Activated CD8-positive, alpha-beta memory T cell treated with anti-CD3 and anti-CD28 coated beads, Interleukin-2, amount 50 U/mL, for 24 hours (primary cell): ENCODE measurements around the gene DNAH14.
"Not testable (repeated sequence)": the region's sequence is repeated elsewhere in the genome, so short reads cannot be mapped to it uniquely, and the experiment has no call there.

Source experiments
- DNase-seq: peaks from one replicate; pipeline ENCODE4 v3.0.0-alpha.2; 2020; ENCODE audit errors: extremely low read depth

The DNAH14 gene

DNA sequence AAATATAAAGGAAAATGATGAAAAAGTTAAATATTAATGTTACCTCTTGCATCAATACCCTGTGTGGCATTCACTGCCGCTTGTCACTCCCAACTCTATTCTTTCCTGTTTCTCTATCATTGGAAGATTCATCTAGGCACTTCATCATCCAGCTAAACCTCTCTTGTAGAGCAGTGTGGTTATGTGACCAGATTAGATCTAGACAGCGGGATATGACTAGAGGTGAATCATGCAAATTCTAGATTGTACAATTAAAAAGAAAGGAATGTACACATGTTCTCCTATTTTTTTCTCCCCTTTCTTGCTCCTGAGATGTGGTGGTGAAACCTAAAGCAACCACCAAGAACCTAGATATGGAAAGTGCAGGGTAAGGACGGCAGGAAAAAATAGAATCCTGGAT is 324.3 kb downstream of the DNAH14 start:
- no peak for DNase-seq

DNA sequence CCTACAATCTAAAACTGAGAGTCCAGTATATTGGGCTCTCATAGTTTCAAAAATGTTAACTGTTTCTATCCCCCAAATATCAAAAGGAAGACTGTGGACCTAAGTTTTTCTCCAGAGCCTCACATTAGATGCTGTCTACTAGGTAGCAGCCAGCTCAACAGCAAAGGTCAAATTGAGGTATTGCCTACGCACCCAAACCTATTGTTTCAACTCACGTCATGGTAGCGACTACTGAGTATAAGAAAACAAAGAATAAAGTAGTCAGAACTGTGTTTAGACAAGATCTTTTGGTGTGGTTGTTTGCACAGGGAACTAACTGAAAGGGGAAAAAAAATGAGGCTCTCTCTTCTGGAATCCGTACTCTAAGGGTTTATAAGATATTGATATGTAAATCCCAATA is 325.2 kb downstream of the DNAH14 start:
- DNase-seq, result no peak

DNA sequence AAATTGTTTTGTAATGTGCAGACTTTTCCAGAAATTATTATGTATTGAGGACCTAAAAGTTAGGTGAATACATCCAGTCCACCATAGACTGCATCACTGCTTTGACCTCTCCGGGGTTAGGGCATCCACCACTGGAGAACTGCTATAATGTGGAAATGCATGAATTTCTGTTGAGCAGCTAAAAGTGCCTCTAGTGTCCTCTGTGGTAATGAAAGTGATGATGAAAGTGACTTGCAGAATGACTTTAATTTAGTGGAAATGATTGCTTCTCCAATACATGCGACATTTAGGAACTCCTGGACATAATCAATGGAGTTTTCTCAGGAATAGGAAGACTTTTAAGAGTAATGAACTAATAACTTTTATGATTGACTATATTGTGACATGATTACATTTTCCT is 327.6 kb downstream of the DNAH14 start:
- DNase-seq, result no peak

DNA sequence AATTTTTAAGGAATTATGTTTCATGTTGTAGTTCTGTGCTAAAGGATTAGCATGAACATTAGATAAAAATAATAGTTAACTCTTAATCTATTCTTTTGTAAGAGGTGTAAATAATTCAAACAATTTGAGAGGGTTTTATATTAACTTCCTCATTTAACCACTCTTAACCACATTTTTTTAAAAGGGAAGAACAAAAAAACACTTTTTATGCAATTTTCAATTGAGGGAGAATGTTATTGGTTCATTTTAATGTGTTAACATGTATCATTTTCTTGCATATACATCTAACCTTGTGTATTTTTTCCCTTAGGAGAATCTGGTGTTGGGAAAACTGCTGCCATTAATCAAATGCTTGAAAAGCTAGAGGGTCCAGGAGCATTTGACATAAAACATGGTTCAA is 329.3 kb downstream of the DNAH14 start:
- no peak for DNase-seq

DNA sequence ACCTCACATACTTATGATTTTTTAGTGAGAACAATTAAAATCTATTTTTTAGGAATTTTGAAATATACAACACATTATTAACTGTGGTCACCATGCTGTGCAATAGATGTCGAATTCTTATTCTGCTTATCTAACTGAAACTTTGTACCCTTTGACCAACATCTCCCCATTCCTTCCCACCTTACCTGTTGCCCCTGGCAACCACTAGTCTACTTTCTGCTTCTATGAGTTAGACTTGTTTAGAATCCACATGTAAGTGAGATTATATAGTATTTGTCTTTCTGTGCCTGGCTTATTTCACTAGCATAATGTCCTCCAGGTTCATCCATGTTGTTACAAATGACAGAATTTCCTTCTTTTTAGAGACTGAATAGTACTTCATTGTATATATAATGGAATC is 330.1 kb downstream of the DNAH14 start:
- no peak for DNase-seq

DNA sequence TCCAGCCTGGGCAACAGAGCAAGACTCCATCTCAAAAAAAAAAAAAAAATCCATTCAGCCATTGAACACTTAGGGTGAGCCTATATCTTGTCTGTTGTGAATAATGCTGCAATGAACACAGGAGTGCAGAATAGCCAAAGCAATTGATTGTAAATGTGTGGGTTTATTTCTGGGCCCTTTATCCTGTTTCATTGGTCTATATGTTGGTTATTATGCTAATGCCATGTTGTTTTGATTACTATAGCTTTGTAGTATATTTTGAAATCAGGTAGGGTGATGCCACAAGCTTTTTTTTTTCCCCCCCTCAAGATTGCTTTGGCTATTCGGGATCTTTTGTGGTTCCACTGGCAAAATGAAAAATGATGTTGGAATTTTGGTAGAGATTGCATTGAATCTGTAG is 330.8 kb downstream of the DNAH14 start:
- no peak for DNase-seq

DNA sequence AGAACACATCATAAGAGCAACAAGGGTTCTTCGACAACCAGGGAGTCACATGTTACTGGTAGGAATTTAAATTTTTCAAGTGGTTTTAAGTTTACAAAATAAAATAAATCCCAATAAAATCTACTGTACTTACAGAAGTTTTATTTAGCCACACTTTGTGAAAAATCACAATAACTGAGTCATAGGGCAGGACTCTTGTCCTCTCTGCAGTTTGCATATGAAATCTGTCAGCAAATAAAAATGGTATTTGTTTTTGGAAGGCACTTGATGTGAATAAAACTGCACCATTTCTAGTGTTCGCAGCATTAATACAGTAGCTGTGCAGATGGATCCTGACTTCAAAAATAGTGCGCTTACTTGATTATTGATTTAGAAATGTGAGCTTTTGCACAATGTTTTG is 348.0 kb downstream of the DNAH14 start:
- no peak for DNase-seq

DNA sequence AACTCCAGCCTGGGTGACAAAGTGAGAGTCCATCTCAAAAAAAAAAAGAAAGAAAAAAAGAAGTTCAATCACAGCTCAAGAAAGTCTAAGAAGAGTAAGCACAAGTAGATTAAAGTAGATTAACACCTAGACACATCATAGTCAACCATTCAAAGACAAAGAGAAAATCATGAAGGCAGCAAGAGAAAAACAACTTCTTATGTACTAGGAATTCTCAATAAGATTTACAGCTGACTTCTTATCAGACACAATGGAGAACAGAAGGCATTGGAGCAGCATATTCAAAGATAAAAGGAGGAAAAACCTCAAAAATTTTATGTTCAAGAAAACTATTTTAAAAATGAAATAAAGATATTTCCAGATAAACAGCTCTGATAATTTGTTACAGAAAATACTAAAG is 351.1 kb downstream of the DNAH14 start:
- DNase-seq, result no peak

DNA sequence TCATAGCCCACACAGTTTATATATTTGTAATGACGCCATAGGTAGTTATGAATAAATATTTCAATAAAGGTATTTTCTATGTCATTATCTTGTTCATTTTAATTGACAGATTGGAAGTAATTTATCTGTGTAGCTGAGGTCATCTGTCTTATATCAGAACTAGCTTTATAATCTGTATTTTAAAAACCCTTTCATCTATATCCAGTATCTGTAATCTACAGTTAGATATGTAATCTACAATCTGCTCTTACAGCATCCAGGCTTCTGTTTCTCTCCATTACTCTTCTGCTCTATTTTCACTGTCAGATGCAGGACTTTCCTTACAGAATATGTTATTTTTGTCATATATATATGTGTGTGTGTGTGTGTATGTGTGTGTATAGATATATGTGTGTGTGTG is 360.8 kb downstream of the DNAH14 start:
- DNase-seq, result no peak

DNA sequence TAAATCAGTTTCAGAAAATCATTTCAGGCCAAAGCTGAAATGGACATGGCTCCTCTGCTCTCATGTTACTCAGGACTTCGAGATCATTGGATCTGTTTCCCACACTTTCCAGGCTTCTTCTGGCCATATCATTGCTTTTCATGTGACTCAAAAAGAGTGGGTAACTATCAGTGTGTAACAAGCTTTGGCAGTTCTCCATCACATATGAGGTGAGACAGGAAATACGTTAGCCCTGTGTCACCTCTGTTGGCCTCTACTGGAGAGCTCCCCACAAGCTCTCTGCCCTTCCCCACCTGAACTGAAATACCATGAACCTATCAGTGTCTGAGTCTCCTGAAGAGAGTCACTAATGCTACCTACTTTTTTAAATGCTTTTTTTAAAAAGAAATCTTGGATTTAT is 370.1 kb downstream of the DNAH14 start:
- DNase-seq, result no peak

DNA sequence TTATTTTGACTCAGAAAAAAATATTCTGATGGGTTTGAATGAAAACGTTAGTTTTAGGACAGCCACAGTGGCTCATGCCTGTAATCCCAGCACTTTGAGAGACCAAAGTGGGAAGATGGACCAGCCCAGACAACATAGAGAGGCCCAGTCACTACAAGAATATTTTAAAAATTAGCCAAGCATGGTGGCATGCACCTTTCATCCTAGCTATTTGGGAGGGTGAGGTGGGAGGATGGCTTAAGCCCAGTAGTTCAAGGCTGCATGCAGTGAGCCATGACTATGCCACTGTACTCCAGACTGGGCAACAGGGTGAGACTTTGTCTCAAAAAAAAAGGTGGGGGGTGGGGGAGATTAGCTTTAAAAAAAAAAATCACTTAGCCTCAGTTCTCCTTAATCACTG is 370.9 kb downstream of the DNAH14 start:
- DNase-seq, result no peak

DNA sequence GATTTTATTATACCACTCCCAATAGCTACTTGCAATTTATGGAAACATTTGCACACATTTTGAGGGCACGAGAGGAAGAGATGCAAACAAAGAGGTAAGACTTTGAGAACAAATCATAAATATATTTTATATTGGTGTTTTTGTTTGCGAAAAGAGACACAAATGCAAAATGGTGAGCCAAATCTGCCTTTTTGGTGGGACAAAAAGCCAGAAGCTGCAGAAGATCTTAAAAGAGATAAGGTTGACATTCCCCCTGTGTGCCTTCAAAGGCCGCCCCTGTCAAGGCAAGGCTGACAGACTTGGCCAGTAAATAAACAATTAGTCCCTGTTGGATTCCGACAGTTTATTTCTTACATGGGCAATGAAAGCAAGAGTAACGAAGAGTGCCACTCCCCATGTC is 375.5 kb downstream of the DNAH14 start:
- no peak for DNase-seq

DNA sequence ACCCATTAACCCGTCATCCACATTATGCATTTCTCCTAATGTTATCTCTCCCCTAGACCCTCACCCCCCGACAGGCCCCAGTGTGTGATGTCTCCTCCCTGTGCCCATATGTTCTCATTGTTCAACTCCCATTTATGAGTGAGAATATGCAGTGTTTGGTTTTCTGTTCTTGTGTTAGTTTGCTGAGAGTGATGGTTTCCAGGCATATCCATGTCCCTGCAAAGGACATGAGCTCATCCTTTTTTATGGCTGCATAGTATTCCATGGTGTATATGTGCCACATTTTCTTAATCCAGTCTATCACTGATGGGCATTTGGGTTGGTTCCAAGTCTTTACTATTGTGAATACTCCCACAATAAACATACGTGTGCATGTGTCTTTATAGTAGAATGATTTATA is 381.1 kb downstream of the DNAH14 start:
- not testable (repeated sequence) for DNase-seq

DNA sequence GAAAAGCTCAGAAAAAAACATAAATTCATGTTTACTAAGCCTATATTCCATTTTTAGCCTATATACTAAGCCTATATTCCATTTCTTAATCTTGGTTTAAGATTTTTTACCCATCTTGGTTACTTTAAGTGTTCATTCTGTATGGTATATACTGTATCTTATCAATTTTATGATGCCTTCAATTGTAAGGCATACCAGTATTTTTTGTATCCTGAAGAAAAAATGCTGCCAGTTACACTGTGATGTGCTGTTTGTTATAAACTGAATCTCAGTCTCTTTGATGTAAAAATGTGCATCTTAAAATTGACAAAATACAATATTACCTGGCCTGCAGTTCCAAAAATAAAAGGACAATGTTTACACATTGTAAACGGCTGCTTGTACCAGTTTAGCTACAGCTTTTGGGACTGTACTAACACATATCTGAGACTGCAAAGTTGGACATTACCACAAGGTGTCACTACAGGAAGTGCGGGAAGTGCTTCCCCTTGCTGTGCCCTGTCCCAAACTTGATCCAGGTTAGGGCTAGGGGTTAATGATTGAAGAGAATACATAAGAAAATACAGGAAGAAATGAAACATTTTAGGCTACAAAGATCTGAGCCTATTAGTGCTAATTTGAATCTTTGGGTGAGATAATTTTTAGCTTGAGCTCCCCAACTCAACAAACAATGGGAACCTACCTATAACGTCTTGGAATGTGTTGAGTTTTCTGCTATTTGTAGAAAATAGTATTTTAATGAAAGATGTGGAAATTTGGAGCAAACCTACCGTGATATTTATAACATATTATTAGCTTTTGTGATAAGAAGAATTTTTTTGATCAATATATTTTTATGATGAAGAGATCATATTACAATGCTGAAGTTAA is 389.5 kb downstream of the DNAH14 start:
- no peak for DNase-seq

DNA sequence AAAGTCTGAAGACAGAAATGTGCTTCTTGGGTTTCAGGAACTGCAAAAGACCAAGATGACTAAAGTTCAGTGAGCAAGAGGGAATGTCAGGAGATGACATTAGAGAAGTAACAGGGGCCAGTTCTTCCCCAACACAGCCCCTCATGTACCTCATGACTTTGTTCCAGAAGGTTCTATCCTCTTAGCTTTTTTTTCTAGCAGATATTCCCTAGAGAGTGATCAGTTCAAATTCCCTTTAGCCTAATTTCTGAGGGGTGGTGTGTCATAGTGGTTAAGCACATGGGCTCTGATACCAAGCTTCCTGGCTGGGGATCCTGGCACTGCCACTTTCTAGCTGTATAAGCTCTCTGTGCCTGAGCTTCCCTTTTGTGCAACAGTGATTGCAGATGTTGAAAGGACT is 390.4 kb downstream of the DNAH14 start:
- no peak for DNase-seq

DNA sequence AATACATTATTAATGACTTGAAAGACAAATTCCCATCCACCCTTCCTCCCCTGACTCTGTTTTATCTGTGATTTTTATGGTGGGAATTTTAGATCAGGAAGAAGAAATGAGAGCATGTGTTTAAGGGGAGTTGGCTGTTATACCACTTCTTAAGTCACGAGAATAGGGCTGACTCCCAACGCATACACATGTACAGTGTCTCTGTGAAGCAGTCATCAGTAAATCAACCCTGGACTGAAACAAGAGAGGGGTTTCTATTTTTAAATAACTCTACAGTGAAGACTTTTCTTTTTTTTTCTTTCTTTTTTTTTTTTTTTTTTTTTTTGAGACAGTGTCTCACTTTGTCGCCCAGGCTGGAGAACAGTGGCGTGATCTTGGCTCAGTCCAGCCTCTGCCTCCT is 392.3 kb downstream of the DNAH14 start:
- no peak for DNase-seq

DNA sequence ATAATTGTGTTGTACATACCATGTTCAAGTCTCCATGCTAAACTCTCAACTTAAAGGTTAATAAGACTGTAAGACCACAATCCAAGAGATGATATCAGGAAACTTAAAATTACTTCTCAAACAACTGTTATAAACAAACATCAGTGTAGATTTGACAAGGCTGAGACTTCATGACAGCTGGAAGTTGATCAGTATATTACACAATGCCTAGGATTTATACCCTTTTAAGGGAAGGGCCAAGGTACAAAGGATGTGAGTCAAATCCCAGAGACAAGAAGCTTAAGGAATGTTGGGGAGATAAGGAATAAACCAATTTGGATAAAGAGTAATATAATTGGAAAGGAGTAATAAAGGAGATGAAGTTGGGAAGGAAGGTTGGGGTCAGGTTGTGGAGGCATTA is 399.6 kb downstream of the DNAH14 start:
- no peak for DNase-seq

DNA sequence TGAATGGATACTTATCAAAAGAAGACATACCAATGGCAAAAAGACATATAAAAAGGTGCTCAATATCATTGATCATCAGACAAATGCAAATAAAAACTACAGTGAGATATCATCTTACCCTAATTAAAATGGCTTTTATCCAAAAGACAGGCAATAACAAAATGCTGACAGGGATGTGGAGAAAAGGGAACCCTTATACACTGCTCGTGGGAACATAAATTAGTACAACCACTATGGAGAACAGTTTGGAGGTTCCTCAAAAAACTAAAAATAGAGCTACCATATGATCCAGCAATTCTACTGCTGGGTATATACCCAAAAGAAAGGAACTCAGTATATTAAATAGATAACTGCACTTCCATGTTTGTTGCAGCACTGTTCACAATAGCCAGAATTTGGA is 400.5 kb downstream of the DNAH14 start:
- not testable (repeated sequence) for DNase-seq

DNA sequence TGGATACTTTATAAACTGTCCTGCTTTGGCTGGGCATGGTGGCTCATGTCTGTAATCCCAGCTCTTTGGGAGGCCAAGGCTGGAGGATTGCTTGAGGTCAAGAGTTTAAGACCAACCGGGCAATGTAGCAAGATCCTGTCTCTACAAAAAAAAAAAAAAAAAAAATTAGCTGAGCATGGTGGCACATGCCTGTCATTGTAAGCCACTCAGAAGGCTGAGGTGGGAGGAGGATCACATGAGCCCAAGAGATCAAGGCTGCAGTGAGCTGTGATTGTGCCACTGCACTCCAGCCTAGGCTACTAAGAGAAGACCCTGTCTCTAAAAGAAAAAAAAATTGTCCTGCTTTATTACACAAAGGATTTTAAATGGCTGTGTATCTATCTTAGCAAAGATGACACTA is 403.2 kb downstream of the DNAH14 start:
- DNase-seq, result no peak

DNA sequence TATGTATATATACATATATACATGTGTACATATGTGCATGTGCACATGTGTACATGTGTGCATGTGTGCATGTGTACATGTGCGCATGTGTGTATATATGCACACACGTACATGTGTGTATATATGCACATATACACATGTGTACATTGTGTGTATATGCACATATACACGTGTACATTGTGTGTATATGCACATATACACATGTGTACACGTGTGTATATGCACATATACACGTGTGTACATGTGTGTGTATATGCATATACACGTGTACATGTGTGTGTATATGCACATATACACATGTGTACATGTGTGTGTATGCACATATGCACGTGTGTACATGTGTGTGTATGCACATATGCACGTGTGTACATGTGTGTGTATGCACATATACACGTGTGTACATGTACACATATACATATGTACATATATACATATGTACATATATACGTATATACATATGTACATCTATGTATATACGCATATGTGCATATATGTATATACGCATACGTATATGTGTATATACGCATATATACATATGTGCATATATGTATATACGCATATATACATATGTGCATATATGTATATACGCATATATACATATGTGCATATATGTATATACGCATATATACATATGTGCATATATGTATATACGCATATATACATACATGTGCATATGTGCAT is 405.8 kb downstream of the DNAH14 start:
- DNase-seq, result not testable (repeated sequence)

DNA sequence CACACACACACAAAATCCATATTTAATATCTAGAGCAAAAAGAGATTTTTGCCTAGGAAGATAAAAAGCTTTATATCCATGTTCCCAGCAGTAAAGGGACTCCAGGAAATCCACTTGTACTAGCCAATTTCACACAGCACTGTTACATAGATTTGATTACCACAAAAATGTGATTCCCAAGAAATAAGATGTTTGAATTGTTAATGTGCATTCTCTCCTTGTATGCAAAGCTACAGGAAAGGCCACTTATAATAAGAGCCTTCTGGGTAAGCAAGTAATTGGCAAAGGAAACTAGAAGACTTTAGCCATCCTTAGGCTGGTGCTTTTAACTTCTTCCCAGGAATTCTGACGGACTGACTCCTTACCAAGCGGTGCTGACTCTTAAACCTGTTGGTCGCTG is 409.1 kb downstream of the DNAH14 start:
- no peak for DNase-seq

DNA sequence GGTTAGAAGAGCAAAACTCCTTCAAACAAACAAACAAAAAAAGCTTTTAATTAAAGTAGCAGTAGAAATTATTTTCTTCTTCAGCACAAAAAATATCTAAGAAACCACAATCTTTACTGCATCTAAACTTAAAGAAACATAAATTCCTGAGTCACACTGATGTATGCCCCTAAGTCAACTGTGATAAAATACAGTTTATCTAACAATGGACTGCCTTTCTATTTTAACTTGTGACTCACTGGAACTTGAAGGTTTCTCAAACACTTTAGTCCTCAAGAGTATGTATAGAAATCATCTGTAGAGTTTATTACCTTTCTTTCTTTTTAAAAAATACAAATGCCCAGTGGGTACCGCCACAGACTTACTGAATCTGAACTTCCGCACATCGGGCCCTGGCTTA is 412.2 kb downstream of the DNAH14 start:
- DNase-seq, result no peak

DNA sequence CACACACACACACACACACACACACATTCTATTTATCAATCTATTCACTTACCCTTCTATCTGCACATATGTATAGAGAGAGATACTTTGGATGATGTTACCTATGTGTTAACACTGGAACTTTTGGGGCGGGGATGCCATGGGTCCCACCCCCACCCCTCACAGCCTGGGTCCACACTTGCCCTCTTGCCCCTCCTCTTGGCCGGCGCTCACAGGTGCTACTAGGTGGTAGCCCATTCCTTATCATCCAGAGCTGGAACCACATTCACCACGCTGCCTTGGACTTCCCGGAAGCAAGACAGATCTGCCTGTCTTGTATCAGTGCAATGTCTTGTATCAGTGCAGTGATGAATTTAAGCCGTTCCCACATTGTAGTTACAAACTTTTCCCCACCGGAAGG is 413.2 kb downstream of the DNAH14 start:
- DNase-seq, result no peak

DNA sequence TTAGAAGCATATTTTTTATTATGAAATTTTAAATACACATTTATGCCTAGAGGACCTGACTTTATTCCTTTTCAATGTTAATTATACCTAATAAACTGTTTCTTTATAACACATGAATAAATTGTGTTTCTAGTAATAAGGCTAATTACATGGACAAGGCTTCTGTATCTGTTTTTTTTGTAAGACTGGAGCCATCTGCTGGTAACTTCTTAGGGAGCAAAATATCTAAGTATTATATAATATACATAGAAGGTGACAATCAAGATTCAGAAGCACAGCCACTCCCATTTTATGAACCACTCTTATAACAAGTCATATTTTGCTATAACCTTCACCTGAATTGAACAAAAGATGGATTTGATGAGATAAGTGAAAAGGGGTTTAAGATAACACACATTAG is 414.1 kb downstream of the DNAH14 start:
- no peak for DNase-seq
